ENCODE measurements around the gene TMEM128.
"Not testable (repeated sequence)": the region's sequence is repeated elsewhere in the genome, so short reads cannot be mapped to it uniquely, and the experiment has no call there.

Gene TMEM128

DNA sequence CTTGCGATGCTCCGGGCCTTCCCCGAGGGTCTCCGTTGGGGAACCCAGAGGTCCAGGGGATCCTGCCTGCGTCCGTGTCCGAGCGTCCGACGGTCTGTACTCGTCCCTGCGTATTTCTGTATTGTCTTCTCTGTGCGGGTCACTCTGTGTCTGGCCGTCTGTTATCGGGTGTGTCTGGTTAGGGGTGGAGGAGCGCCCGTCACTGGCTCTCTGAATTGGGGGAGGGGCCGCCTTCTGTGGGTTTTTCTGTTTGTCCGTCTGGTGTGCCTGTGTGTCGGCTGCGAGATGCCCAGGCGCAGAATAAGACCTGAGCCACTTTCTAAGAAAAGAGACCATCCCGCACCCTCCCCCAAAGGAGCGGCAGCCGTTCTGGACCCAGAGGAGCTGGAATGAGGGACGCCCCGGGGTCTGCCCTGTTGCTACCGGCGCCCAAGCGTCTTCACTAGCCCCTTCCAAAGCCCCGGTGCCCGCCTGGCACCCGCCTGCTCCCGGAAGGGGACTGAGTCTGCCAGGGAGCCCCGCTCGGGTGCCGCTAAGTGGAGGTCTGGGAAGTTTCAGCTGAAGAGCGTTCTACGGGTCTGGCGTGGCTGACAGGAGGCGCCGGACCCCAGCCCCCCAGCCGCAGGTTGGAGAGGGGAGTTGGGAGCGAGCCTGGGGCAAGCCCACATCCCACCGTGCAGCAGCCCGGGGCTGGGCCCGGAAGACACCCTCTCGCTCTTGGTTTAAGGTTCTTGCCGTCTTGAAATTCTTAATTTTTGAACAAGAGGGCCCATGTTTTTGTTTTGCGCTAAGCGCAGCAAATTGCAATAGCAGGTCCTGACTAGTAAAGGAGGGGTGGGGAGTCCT lies 20.3 kb downstream of the TMEM128 start:
- Histone ChIP-seq H3K4me3 (ENCODE audit: low read length in 2 of 2) (no peak overlapping the region), H3K4me1 (ENCODE audit: control insufficient read depth, insufficient read depth, low read length) (no peaks in the 10 kb centered on the region), H3K36me3 (ENCODE audit: control insufficient read depth in 2 of 2, insufficient read depth in 2 of 2, low read length in 2 of 2) (no peaks in the 10 kb centered on the region), H3K27me3 (ENCODE audit: control insufficient read depth in 1 of 2, insufficient read depth in 2 of 2, low read length in 2 of 2) (peaks cover 8 to 21% of the 10 kb centered on the region in 2 donors), H3K27ac (ENCODE audit: low read length) (no peak overlapping the region), H3K9me3 (ENCODE audit: control insufficient read depth in 2 of 2, low read length in 2 of 2) (no peaks in the 10 kb centered on the region), H3K9ac (ENCODE audit: low read length in 2 of 2) (no peak overlapping the region)

DNA sequence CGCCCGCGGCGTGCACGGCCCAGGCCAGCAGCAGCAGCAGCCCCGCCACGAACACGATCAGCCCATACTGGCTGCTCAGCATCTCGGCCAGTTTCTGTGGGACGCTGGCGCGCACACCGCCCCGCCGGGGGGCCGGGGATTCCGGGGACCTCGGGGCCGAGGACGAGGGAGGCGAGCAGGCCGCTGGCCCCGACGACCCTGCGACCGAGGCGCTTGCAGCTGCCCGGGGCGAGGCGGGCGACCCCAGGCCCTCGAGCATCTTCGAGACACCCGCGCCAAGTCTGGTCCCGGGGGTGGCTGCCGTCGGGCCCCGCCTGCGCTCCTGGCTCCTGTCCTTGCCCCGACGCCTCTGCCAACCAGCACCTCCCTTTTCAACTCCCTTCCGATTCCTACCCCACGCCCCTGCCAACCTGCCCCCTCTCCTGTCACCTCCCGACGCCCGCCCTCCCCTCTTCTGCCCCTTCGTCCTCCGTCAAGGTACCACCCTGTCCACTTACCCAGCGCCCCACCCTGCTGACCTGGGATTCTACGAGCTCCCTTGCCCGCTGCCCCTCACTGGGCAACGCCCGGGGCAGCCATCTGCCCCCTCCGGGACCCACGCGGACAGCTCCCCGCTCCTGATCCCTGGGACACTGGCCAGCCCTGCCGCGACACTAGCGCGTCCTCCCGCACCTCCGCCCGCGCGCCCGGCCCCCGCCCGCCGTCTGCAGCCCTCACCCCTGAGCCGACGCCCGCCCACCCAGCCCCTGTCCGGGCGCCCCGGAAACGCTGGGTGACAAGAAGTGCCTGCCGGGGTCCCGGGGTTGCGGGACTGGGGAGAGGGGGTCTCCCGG lies 21.2 kb downstream of the TMEM128 start, which contains the start of gene OTOP1:
Gene OTOP1, minus strand, starts transcription at position 324 of the 833 bp plus-strand sequence. Its CDS starts 65 bp downstream, at position 259.
- H3K9ac ChIP-seq (ENCODE audit: low read length in 2 of 2) = no peak within 1 kb of the TSS
- H3K9me3 ChIP-seq (ENCODE audit: control insufficient read depth in 2 of 2, low read length in 2 of 2) = no peaks in the 10 kb centered on the region
- H3K4me1 ChIP-seq (ENCODE audit: control insufficient read depth, insufficient read depth, low read length) = no peaks in the 10 kb centered on the region
- no peak within 1 kb of the TSS for H3K27ac ChIP-seq (ENCODE audit: low read length)
- peaks cover 8 to 21% of the 10 kb centered on the region in 2 donors for H3K27me3 ChIP-seq (ENCODE audit: control insufficient read depth in 1 of 2, insufficient read depth in 2 of 2, low read length in 2 of 2)
- no peaks in the 10 kb centered on the region for H3K36me3 ChIP-seq (ENCODE audit: control insufficient read depth in 2 of 2, insufficient read depth in 2 of 2, low read length in 2 of 2)
- H3K4me3 ChIP-seq (ENCODE audit: low read length in 2 of 2) = no peak within 1 kb of the TSS

DNA sequence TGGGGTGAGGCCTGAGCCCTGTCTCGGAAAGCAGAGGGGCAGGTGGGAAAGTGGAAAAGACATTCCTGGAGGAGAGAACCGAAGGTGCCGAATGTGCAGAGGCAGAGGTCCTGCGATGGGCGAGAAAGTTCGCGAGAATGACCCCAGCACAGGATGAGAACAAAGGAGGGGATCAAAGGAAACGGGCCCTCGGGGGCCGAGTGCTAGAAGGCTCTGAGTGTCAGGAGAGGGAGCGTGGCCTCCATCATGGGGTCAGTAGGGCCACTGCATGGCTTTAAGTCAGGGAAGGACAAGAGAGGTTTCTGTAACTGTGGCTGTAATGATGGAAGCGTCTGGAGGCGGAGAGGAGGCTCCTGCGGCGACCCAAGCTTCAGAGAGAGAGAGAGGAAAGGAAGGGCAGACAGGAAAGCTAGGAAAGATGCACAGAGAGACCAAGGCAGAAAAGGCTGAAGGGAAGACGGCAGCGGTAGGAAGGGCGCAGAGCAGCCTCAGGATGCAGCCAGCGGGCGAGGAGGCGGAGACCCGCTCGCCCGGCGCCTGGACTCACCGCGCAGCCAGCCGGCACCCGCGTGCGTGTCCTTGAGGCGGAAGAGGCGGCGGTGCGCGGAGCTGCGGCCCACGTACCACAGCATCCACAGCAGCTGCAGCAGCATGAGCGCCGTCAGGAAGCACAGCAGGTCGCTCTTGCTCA lies 22.0 kb downstream of the TMEM128 start:
- H3K36me3 ChIP-seq (ENCODE audit: control insufficient read depth in 2 of 2, insufficient read depth in 2 of 2, low read length in 2 of 2) = no peaks in the 10 kb centered on the region
- no peak overlapping the region for H3K27ac ChIP-seq (ENCODE audit: low read length)
- H3K4me3 ChIP-seq (ENCODE audit: low read length in 2 of 2) = no peak overlapping the region
- no peak overlapping the region for H3K9ac ChIP-seq (ENCODE audit: low read length in 2 of 2)
- peaks cover 8 to 22% of the 10 kb centered on the region in 2 donors for H3K27me3 ChIP-seq (ENCODE audit: control insufficient read depth in 1 of 2, insufficient read depth in 2 of 2, low read length in 2 of 2)
- no peaks in the 10 kb centered on the region for H3K9me3 ChIP-seq (ENCODE audit: control insufficient read depth in 2 of 2, low read length in 2 of 2)
- no peaks in the 10 kb centered on the region for H3K4me1 ChIP-seq (ENCODE audit: control insufficient read depth, insufficient read depth, low read length)

DNA sequence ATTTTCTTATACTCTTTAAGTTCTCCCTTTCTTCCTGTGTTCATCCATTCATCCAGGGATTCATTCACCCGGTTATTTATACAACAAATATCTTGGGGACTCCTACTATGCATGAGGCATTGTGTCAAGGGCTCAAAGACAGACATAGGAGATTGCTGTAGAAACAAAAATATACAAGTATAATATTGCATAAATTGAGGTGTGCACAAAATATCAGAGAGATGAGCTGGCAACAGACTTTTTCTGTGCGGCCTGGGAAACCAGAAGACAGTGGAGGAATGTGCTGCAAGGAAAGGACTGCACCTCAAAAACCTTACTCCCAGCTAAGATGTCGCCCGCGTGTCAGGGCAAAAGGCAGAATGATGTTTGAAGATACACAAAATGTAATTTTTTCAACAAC lies 30.9 kb downstream of the TMEM128 start:
- H3K36me3 ChIP-seq (ENCODE audit: control insufficient read depth in 2 of 2, insufficient read depth in 2 of 2, low read length in 2 of 2) = no peaks in the 10 kb centered on the region
- no peak overlapping the region for H3K4me3 ChIP-seq (ENCODE audit: low read length in 2 of 2)
- H3K4me1 ChIP-seq (ENCODE audit: control insufficient read depth, insufficient read depth, low read length) = no peaks in the 10 kb centered on the region
- H3K9me3 ChIP-seq (ENCODE audit: control insufficient read depth in 2 of 2, low read length in 2 of 2) = no peaks in the 10 kb centered on the region
- H3K27ac ChIP-seq (ENCODE audit: low read length) = no peak overlapping the region
- H3K9ac ChIP-seq (ENCODE audit: low read length in 2 of 2) = no peak overlapping the region
- peaks cover 0 to 2% of the 10 kb centered on the region in 2 donors for H3K27me3 ChIP-seq (ENCODE audit: control insufficient read depth in 1 of 2, insufficient read depth in 2 of 2, low read length in 2 of 2)

DNA sequence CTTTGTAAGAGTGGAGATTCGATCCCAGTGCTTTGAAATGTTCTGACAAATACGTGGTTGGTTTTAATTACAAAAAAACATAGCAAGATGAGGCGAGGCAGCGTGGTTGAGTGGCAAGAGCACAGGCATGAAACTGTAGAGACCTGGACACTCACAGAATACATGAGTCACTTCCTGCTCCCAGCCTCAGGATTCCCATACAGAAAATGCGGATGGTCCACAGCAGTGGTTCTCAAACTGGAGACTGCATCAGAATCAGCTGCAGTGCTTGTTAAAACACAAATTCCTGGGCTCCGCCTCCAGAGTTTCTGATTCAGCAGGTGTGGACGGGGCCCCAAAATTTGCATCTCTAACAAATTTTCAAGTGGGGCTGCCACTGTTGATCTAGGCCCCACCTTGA lies 31.4 kb downstream of the TMEM128 start:
- H3K9me3 ChIP-seq (ENCODE audit: control insufficient read depth in 2 of 2, low read length in 2 of 2) = no peaks in the 10 kb centered on the region
- H3K27me3 ChIP-seq (ENCODE audit: control insufficient read depth in 1 of 2, insufficient read depth in 2 of 2, low read length in 2 of 2) = peaks cover 0 to 2% of the 10 kb centered on the region in 2 donors
- no peak overlapping the region for H3K4me3 ChIP-seq (ENCODE audit: low read length in 2 of 2)
- no peak overlapping the region for H3K9ac ChIP-seq (ENCODE audit: low read length in 2 of 2)
- H3K4me1 ChIP-seq (ENCODE audit: control insufficient read depth, insufficient read depth, low read length) = no peaks in the 10 kb centered on the region
- H3K36me3 ChIP-seq (ENCODE audit: control insufficient read depth in 2 of 2, insufficient read depth in 2 of 2, low read length in 2 of 2) = no peaks in the 10 kb centered on the region
- H3K27ac ChIP-seq (ENCODE audit: low read length) = no peak overlapping the region

DNA sequence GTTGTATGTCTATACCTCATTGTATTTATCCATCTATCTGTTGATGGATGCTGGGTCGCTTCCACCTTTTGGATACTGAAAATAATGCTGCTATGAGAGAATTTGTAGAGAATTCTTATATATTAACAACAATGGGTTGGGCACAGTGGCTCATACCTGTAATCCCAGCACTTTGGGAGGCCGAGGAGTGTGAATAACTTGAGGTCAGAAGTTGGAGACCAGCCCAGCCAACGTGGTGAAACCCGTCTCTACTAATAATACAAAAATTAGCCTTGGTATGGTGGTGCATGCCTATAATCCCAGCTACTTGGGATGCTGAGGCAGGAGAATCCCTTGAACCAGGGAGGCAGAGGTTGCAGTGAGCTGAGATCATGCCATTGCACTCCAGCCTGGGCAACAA lies 34.3 kb downstream of the TMEM128 start:
- not testable (repeated sequence) for H3K4me3 ChIP-seq (ENCODE audit: low read length in 2 of 2); H3K9me3 ChIP-seq (ENCODE audit: control insufficient read depth in 2 of 2, low read length in 2 of 2); H3K9ac ChIP-seq (ENCODE audit: low read length in 2 of 2); H3K36me3 ChIP-seq (ENCODE audit: control insufficient read depth in 2 of 2, insufficient read depth in 2 of 2, low read length in 2 of 2); H3K27ac ChIP-seq (ENCODE audit: low read length); H3K4me1 ChIP-seq (ENCODE audit: control insufficient read depth, insufficient read depth, low read length); H3K27me3 ChIP-seq (ENCODE audit: control insufficient read depth in 1 of 2, insufficient read depth in 2 of 2, low read length in 2 of 2)

DNA sequence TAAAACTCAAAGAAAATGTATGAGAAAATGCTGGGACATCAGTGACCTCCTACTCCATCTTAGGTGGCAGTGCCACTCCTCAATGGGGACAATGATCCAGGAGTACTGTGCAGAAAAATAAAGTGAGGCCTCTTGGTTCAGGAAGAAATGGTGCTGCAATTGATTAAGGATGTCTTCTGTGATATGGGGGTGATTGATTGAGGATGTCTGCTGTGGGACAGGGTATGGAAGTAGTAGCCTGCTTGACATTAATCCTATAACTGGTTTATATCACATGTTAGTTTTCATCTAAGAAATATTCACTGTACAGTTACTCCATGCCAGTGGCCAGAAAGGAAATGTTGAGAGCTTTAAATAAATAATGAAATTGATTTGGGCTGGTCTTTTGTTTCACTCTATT lies 41.8 kb downstream of the TMEM128 start:
- no peak overlapping the region for H3K4me3 ChIP-seq (ENCODE audit: low read length in 2 of 2)
- H3K27ac ChIP-seq (ENCODE audit: low read length) = no peak overlapping the region
- no peaks in the 10 kb centered on the region for H3K4me1 ChIP-seq (ENCODE audit: control insufficient read depth, insufficient read depth, low read length)
- H3K36me3 ChIP-seq (ENCODE audit: control insufficient read depth in 2 of 2, insufficient read depth in 2 of 2, low read length in 2 of 2) = no peaks in the 10 kb centered on the region
- H3K9me3 ChIP-seq (ENCODE audit: control insufficient read depth in 2 of 2, low read length in 2 of 2) = no peaks in the 10 kb centered on the region
- H3K27me3 ChIP-seq (ENCODE audit: control insufficient read depth in 1 of 2, insufficient read depth in 2 of 2, low read length in 2 of 2) = peaks cover 0 to 12% of the 10 kb centered on the region in 2 donors
- no peak overlapping the region for H3K9ac ChIP-seq (ENCODE audit: low read length in 2 of 2)

DNA sequence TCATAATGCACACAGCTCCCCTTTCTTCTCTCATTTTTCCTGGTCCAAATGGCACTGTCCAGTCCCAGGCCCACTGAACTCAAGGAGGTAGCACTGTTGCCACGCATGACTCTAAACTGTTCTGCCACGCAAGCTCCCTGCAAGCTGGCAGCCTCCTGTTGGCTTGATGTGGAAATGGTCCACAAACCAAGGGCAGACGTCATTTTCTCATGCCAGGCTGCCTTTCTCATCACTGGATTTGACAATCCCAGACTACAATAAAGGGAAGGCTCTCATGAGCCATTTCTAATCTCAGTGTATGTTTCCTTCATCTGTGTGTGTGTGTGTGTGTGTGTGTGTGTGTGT lies 43.6 kb downstream of the TMEM128 start:
- Histone ChIP-seq H3K36me3 (ENCODE audit: control insufficient read depth in 2 of 2, insufficient read depth in 2 of 2, low read length in 2 of 2) (no peaks in the 10 kb centered on the region), H3K4me1 (ENCODE audit: control insufficient read depth, insufficient read depth, low read length) (no peaks in the 10 kb centered on the region), H3K27me3 (ENCODE audit: control insufficient read depth in 1 of 2, insufficient read depth in 2 of 2, low read length in 2 of 2) (peaks cover 0 to 8% of the 10 kb centered on the region in 2 donors), H3K9ac (ENCODE audit: low read length in 2 of 2) (no peak overlapping the region), H3K9me3 (ENCODE audit: control insufficient read depth in 2 of 2, low read length in 2 of 2) (no peaks in the 10 kb centered on the region), H3K4me3 (ENCODE audit: low read length in 2 of 2) (no peak overlapping the region), H3K27ac (ENCODE audit: low read length) (no peak overlapping the region)

DNA sequence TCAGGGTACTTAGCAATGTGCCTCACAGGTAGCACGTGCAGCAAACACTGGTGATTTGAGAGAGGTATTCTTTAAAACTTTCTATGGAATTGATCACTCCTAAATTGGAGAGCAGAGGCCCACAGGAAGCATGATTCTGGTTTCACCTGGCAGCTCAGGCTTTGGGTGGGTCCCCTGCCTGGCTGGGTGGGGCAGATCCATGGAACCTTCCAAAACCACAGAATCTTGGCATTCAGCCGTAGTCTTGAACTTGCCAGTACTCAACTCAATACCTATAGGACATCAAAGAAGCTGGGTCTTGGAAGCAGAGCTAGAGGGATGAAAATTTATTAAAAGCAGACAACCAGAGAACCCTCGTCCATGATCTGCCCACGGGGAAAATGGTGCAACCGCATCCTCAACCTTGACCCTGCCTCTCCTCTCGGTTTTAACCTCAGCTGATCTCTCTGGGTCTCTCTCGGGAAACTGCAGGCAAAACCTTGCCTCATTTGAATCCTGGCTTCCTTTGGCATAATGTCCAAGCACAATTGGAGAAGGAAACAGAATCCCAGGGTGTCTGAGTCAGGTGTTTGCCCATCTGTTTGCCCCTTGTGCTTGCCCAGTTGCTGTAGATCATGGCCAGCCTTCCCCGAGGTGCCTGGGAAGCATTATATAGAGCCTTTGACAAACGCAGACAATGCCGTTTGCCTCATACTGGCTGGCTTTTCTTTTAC lies 44.2 kb downstream of the TMEM128 start:
- Histone ChIP-seq H3K9ac (ENCODE audit: low read length in 2 of 2) (no peak overlapping the region), H3K9me3 (ENCODE audit: control insufficient read depth in 2 of 2, low read length in 2 of 2) (no peaks in the 10 kb centered on the region), H3K4me1 (ENCODE audit: control insufficient read depth, insufficient read depth, low read length) (no peaks in the 10 kb centered on the region), H3K27me3 (ENCODE audit: control insufficient read depth in 1 of 2, insufficient read depth in 2 of 2, low read length in 2 of 2) (peaks cover 0 to 8% of the 10 kb centered on the region in 2 donors), H3K27ac (ENCODE audit: low read length) (no peak overlapping the region), H3K4me3 (ENCODE audit: low read length in 2 of 2) (no peak overlapping the region), H3K36me3 (ENCODE audit: control insufficient read depth in 2 of 2, insufficient read depth in 2 of 2, low read length in 2 of 2) (no peaks in the 10 kb centered on the region)

DNA sequence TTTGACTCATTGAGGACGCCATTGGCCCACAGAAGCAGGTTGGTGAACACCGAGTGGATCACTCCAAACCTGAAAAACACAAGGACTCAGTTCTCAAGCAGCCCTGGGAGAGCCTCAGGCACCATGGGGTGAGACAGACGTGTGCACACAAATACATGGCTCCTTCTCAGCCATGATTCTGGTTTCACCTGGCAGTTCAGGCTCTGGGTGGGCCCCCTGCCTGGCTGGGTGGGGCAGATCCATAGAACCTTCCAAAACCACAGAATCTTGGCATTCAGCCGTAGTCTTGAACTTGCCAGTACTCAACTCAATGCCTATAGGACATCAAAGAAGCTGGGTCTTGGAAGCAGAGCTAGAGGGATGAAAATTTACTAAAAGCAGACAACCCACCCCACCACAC lies 45.5 kb downstream of the TMEM128 start:
- no peak overlapping the region for H3K27ac ChIP-seq (ENCODE audit: low read length)
- no peaks in the 10 kb centered on the region for H3K4me1 ChIP-seq (ENCODE audit: control insufficient read depth, insufficient read depth, low read length)

More for the DNA sequence above, 45.5 kb downstream of the TMEM128 start:
- Histone ChIP-seq H3K4me3 (ENCODE audit: low read length in 2 of 2) (no peak overlapping the region), H3K36me3 (ENCODE audit: control insufficient read depth in 2 of 2, insufficient read depth in 2 of 2, low read length in 2 of 2) (no peaks in the 10 kb centered on the region), H3K27me3 (ENCODE audit: control insufficient read depth in 1 of 2, insufficient read depth in 2 of 2, low read length in 2 of 2) (peaks cover 0 to 8% of the 10 kb centered on the region in 2 donors), H3K9ac (ENCODE audit: low read length in 2 of 2) (no peak overlapping the region), H3K9me3 (ENCODE audit: control insufficient read depth in 2 of 2, low read length in 2 of 2) (no peaks in the 10 kb centered on the region)

Measured in stomach smooth muscle (tissue), 2 donors.